ENCODE measurements around the gene PHKG2. TPM values are rescaled to one million over a fixed set of nuclear protein-coding genes. Genes with fewer than 3 reads are reported as not detected.

The PHKG2 gene
- polyA plus RNA-seq, 1 donor (not counting 4 experiments of a cell fraction or from before 2014, with no cell fraction given) = 31.8 TPM

GRCh38 chr16:30786115-30786935, 38.1 kb downstream of the PHKG2 start:
- H3K4me3 ChIP-seq (ENCODE audit: control insufficient read depth in 2 of 3, extremely low read depth in 1 of 3, insufficient read depth in 2 of 3, low read depth in 1 of 3, low read length in 3 of 3) = peak overlapping the region; percentile 85 to 91 (median 86)
- no peak for TF ChIP-seq CTCF (optimal IDR thresholded peaks at IDR 0.05 in 1 of 3, IDR thresholded peaks at IDR 0.05 in 1 of 3, conservative IDR thresholded peaks at IDR 0.05 in 1 of 3; ENCODE audit: extremely low read depth in 1 of 3, insufficient read depth in 2 of 3, low read length in 3 of 3)
- TF ChIP-seq EZH2 (IDR thresholded peaks at IDR 0.05; ENCODE audit: low read length) = no peak
- no peaks in the 10 kb centered on the region for H3K27me3 ChIP-seq (ENCODE audit: control insufficient read depth, extremely low read depth, insufficient read depth, low read length)
- dilution Hi-C loops (cut with MboI; ENCODE audit: extremely low pct_ligation_motif_present, low sequenced_read_pairs) = loop anchor here (25.0 kb wide), 1 partner anchor 101 kb away; the partner anchor contains the start of genes BCL7C and CTF1
- no peaks in the 10 kb centered on the region for H3K9me3 ChIP-seq (ENCODE audit: control insufficient read depth, low read depth, low read length)
- no peaks in the 10 kb centered on the region for H4K20me1 ChIP-seq (ENCODE audit: control insufficient read depth, extremely low read depth, insufficient read depth, low read length)
- peaks cover 6 to 16% of the 10 kb centered on the region in 2 experiments for H3K36me3 ChIP-seq (ENCODE audit: control insufficient read depth in 2 of 2, extremely low read depth in 1 of 2, insufficient read depth in 2 of 2, low read length in 2 of 2)
- DNase-seq (ENCODE audit: low read depth, low spot score) = no peak
- H3K9me1 ChIP-seq (ENCODE audit: control insufficient read depth, extremely low read depth, insufficient read depth, low read length) = no peaks in the 10 kb centered on the region
- peaks cover 20% of the 10 kb centered on the region for H3K79me2 ChIP-seq (ENCODE audit: control insufficient read depth, insufficient read depth, low read length)
- H3K4me1 ChIP-seq (ENCODE audit: control insufficient read depth, extremely low read depth, insufficient read depth, low read length) = peaks cover 10% of the 10 kb centered on the region
- H3K4me2 ChIP-seq (ENCODE audit: control insufficient read depth, extremely low read depth, insufficient read depth, low read depth, low read length) = peak overlapping the region; percentile 87
- peak overlapping the region; percentile 76 for H3K27ac ChIP-seq (ENCODE audit: control insufficient read depth, insufficient read depth, low read length)
- no peak overlapping the region for H2AFZ ChIP-seq (ENCODE audit: control insufficient read depth, low read length)
- peak overlapping the region; percentile 88 for H3K9ac ChIP-seq (ENCODE audit: control insufficient read depth, extremely low read depth, insufficient read depth, low read length)
- FAIRE-seq = no peak

GRCh38 chr16:30786936-30787612, 38.8 kb downstream of the PHKG2 start, which contains the start of gene ZNF629:
Gene ZNF629, minus strand, starts transcription at chr16:30787205. Its CDS starts 2,723 bp downstream, at chr16:30784482.
- FAIRE-seq (no peak), DNase-seq (ENCODE audit: low read depth, low spot score) (no peak)
- dilution Hi-C loops (cut with MboI; ENCODE audit: extremely low pct_ligation_motif_present, low sequenced_read_pairs) = loop anchor here (25.0 kb wide), 1 partner anchor 100 kb away; the partner anchor contains the start of genes BCL7C and CTF1

More at GRCh38 chr16:30786936-30787612, 38.8 kb downstream of the PHKG2 start, which contains the start of gene ZNF629:
- Histone ChIP-seq H3K4me3 (ENCODE audit: control insufficient read depth in 2 of 3, extremely low read depth in 1 of 3, insufficient read depth in 2 of 3, low read depth in 1 of 3, low read length in 3 of 3) (peak within 1 kb of the TSS; percentile 85 to 91 (median 86)), H3K9ac (ENCODE audit: control insufficient read depth, extremely low read depth, insufficient read depth, low read length) (peak within 1 kb of the TSS; percentile 88), H3K27ac (ENCODE audit: control insufficient read depth, insufficient read depth, low read length) (peak within 1 kb of the TSS; percentile 76), H3K4me2 (ENCODE audit: control insufficient read depth, extremely low read depth, insufficient read depth, low read depth, low read length) (peak within 1 kb of the TSS; percentile 91), H2AFZ (ENCODE audit: control insufficient read depth, low read length) (peak within 1 kb of the TSS; percentile 96), H3K9me3 (ENCODE audit: control insufficient read depth, low read depth, low read length) (no peaks in the 10 kb centered on the region), H3K4me1 (ENCODE audit: control insufficient read depth, extremely low read depth, insufficient read depth, low read length) (peaks cover 10% of the 10 kb centered on the region), H3K36me3 (ENCODE audit: control insufficient read depth in 2 of 2, extremely low read depth in 1 of 2, insufficient read depth in 2 of 2, low read length in 2 of 2) (peaks cover 6 to 12% of the 10 kb centered on the region in 2 experiments), H4K20me1 (ENCODE audit: control insufficient read depth, extremely low read depth, insufficient read depth, low read length) (no peaks in the 10 kb centered on the region), H3K9me1 (ENCODE audit: control insufficient read depth, extremely low read depth, insufficient read depth, low read length) (no peaks in the 10 kb centered on the region), H3K27me3 (ENCODE audit: control insufficient read depth, extremely low read depth, insufficient read depth, low read length) (no peaks in the 10 kb centered on the region), H3K79me2 (ENCODE audit: control insufficient read depth, insufficient read depth, low read length) (peaks cover 20% of the 10 kb centered on the region)
- TF ChIP-seq EZH2 (IDR thresholded peaks at IDR 0.05; ENCODE audit: low read length) = no peak
- TF ChIP-seq CTCF (optimal IDR thresholded peaks at IDR 0.05 in 1 of 3, IDR thresholded peaks at IDR 0.05 in 1 of 3, conservative IDR thresholded peaks at IDR 0.05 in 1 of 3; ENCODE audit: extremely low read depth in 1 of 3, insufficient read depth in 2 of 3, low read length in 3 of 3) = no peak

Data from keratinocyte (primary cell).